ENCODE results near the gene KLRD1.
"Not testable (repeated sequence)": the region's sequence is repeated elsewhere in the genome, so short reads cannot be mapped to it uniquely, and the experiment has no call there.

Gene KLRD1

DNA sequence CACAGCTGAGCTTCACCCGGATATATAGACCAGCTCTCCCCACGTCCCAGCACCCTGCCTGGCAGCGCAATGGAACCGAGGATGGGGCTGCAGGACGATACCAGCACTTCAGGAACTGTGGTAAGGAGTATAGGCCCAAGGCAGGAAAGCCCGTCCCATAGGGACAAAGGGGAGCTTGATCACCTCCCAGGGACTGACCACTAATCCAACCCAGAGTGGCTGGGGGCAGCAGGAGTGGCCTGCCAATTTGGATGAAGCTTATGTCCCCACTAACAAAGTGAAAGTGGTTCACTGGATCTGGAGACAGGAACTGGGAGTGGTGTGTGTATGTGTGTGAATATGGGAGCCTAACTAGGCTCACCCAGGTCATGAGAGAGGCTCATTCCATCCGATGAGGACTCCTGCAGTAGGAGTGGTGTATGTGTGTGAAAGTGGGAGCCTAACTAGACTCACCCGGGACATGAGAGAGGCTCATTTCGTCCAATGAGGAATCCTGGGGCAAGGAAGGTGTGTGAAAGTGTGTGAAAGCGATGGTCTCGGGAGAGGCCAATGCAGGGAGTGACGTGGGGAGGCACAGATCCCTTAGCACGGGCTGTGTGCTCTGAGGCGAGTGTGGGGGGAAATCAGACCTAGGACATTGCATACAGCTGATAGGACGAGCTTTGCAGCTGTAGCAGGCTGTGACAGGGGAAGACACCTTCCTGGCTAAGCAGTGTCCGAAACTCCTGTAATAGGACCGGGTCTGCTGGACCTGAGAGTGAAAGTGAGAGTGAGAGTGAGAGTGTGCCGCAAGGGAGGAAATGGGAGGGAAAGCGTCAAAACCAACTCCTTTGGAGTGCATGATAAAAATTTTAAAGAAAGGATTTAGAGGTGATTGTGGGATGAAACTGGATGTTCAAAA, 56.5 kb downstream of the KLRD1 start:
- no peaks in the 10 kb centered on the region for H3K9me3 ChIP-seq (ENCODE audit: severe bottlenecking)
- H3K27ac ChIP-seq, result no peak overlapping the region
- no peaks in the 10 kb centered on the region for H3K36me3 ChIP-seq
- H3K27me3 ChIP-seq (ENCODE audit: insufficient read depth, low read depth, severe bottlenecking), result no peaks in the 10 kb centered on the region
- H3K4me3 ChIP-seq (ENCODE audit: low read depth, low read length), result no peak overlapping the region
- DNase-seq, result no peak
- TF ChIP-seq, protein P1, sequence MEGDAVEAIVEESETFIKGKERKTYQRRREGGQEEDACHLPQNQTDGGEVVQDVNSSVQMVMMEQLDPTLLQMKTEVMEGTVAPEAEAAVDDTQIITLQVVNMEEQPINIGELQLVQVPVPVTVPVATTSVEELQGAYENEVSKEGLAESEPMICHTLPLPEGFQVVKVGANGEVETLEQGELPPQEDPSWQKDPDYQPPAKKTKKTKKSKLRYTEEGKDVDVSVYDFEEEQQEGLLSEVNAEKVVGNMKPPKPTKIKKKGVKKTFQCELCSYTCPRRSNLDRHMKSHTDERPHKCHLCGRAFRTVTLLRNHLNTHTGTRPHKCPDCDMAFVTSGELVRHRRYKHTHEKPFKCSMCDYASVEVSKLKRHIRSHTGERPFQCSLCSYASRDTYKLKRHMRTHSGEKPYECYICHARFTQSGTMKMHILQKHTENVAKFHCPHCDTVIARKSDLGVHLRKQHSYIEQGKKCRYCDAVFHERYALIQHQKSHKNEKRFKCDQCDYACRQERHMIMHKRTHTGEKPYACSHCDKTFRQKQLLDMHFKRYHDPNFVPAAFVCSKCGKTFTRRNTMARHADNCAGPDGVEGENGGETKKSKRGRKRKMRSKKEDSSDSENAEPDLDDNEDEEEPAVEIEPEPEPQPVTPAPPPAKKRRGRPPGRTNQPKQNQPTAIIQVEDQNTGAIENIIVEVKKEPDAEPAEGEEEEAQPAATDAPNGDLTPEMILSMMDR (IDR thresholded peaks at IDR 0.05; ENCODE audit: low read depth, low read length), result no peak

DNA sequence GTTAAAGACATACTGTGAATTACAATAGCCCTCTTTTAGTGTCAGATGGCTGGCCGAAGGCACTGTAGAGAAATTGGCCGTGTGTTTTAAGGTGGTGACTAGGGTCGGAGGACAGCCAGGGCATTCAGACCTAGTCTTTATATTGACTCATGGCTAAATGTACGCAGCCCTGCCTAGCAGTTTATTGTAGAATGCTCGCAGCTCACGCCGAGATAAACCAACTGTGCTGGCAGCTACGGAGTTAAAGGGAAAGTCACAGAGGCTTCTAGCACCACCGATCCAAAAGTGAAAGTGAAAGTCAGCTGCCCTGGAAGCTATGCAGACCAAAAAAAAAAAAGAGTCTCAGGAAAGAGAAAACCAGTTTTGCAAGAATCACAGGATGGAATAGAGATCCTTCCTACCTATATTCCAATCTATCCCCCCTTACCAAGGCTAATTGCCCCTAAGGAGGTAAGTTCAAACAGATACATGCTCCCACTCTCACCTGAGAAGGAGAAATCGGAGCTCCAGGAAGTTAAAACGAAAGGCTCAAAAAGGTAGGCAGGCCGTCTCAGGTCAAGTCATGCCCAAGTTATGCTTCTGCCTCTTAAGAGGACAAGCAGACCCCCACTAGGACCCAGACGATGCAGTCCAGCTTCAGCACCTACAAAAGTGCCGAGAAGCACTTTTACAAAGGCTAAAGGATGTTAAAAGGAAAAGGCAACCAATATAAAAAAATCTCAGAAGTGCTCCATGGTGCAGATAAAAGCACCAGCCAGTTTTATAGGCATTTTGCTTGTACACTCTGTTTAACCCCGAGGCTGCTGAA, 57.3 kb downstream of the KLRD1 start:
- Histone ChIP-seq H3K27me3 (ENCODE audit: insufficient read depth, low read depth, severe bottlenecking) (no peaks in the 10 kb centered on the region), H3K27ac (no peak overlapping the region), H3K9me3 (ENCODE audit: severe bottlenecking) (no peaks in the 10 kb centered on the region), H3K4me3 (ENCODE audit: low read depth, low read length) (no peak overlapping the region), H3K36me3 (no peaks in the 10 kb centered on the region)
- no peak for DNase-seq
- TF ChIP-seq, protein P1 (IDR thresholded peaks at IDR 0.05; ENCODE audit: low read depth, low read length), result no peak

DNA sequence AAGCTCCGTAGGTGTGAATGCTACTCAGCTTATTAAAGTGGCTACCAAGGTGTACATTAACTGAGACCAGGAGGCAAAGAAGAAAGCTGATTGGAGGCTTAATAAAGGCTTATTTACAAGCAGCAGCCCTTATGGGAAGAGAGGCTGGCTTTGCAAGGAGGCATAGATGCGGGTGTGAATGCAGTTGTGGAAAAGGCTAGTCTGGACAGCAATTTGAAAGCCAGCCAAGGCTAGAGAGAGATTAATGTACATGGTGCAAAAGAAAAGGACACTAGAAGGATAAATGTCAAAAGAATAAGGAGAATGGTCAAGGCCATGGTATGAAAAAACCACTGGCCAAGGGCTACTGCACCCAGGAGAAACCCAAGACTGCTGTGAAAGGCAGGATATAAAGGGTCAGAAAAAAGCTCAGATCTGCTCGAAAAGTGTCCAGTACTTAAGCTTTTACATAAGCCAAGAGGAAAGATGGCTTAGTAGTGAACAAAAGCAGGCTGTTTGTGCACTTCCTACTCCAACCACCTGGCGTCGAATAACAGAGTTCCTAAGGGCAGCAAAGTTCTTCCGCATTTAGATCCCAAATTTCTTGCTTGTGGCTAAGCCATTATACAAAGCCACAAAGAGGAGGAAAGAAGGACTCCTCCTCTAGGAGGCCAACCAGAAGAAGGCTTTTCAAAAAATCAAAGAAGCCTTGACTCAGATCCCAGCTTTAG, 58.2 kb downstream of the KLRD1 start:
- TF ChIP-seq, protein P1 (IDR thresholded peaks at IDR 0.05; ENCODE audit: low read depth, low read length), result no peak
- no peaks in the 10 kb centered on the region for H3K36me3 ChIP-seq
- DNase-seq, result no peak
- H3K27ac ChIP-seq, result no peak overlapping the region
- H3K9me3 ChIP-seq (ENCODE audit: severe bottlenecking), result no peaks in the 10 kb centered on the region
- H3K4me3 ChIP-seq (ENCODE audit: low read depth, low read length), result no peak overlapping the region
- no peaks in the 10 kb centered on the region for H3K27me3 ChIP-seq (ENCODE audit: insufficient read depth, low read depth, severe bottlenecking)

GRCh38 chr12:10366875-10367274, 59.2 kb downstream of the KLRD1 start:
- Histone ChIP-seq H3K9me3 (ENCODE audit: severe bottlenecking) (no peaks in the 10 kb centered on the region), H3K36me3 (no peaks in the 10 kb centered on the region), H3K27me3 (ENCODE audit: insufficient read depth, low read depth, severe bottlenecking) (no peaks in the 10 kb centered on the region), H3K4me3 (ENCODE audit: low read depth, low read length) (no peak overlapping the region), H3K27ac (no peak overlapping the region)
- no peak for DNase-seq
- TF ChIP-seq, protein P1 (IDR thresholded peaks at IDR 0.05; ENCODE audit: low read depth, low read length), result no peak

DNA sequence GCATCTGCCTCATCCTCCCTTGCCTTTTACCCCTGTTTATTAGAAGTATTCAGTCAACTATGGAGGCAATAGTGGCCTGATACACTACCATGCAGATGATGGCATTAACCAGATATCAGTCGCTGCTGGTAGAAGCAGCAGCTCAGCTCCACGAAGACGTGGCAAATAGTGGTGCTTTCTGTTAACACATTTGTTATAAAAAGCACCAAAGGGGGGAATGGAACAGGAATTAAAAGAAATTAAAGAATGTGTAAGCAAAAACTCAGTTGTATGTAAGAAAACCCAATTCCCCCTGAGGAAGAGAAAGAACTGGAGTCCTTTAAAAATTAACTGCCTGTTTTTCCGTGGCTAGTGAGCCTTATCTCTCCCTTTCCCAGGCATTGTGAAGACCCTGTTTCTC, 60.0 kb downstream of the KLRD1 start:
- not testable (repeated sequence) for H3K9me3 ChIP-seq (ENCODE audit: severe bottlenecking); H3K4me3 ChIP-seq (ENCODE audit: low read depth, low read length); H3K27me3 ChIP-seq (ENCODE audit: insufficient read depth, low read depth, severe bottlenecking); DNase-seq; H3K27ac ChIP-seq; H3K36me3 ChIP-seq
